ENCODE measurements around the gene TNMD.

The TNMD gene

DNA sequence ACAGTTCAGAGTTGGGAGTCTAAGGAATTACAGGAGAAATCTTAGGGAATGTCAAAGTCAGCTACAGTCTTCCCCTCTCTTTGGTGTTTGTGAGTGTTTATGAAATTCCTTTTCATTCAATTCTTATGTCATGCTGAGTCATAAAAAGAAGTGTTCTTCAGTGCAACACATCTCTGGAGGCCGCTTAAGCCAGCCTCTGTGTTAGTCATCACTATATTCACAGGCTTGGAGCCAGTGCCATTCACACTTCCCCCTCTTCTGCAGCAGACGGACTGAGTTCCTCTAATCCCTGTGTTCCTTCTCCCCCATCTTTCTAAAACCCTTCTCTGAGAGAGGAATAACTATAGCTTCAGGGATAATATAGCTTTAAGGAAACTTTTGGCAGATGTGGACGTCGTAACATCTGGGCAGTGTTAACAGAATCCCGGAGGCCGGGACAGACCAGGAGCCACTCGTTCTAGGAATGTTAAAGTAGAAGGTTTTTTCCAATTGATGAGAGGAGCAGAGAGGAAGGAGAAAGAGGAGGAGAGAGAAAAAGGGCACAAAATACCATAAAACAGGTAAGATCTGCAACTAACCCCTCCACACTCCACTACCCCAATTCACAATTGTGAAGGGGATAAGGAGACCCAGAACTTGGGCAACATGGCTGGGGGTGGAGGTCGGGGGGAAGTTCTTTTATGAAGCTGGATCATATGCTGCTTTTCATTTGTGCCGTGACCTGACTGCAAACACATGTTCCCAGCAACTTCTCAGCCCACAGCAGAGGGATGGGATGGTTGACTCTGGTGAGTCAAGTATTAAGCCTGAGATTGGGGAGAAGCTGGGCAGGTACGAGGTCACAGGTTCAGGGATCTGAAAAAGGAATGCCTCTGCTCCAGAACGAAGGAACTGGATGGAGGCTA lies 59.5 kb downstream of the TNMD start, which contains the start of gene SRPX2:
TSS of gene SRPX2 (plus strand) at position 244 of the 905 bp plus-strand sequence. CDS start 2,124 bp downstream, outside the sequence.
- no peak for DNase-seq (ENCODE audit: low read depth in 2 of 3, low spot score in 1 of 3)

DNA sequence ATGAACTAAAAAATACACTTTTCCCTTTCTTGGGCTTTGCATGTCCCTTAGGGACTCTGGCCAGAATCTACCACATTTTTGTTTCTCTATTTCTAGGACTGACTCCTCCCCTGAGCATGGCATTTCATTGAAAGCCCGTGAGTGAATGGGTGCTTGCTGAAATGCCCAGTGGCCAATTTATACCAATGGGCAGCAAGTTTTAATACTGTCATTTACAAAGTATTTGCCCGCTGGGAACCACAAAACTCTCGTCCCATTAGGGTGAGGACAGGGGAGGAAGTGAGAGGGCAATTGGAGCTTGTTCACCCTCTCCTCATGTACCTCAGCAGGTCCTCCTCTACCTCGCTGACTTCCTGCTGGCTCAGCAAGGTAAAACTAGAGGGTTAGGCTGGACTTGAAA lies 60.4 kb downstream of the TNMD start:
- no peak for DNase-seq (ENCODE audit: low read depth in 2 of 3, low spot score in 1 of 3)

DNA sequence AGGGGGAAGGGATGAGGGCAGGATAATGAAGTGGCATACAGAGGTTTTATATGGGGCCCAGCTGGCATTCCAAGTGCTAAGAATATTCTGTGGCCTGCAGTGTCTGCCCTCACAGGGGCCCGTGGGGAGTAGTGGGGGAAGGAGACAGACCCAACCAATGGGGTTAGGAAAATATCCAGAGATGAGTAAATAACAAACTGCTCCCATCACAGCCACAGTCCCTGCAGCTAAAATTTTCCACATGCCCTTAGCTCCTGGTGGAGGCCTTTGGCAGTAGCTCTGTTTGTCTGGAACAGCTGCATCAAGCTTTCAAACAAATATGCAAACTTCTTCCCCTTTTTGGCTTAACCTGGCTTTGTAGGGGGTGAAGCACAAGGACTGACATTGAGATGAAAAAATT lies 62.4 kb downstream of the TNMD start:
- DNase-seq (ENCODE audit: low read depth in 2 of 3, low spot score in 1 of 3), result no peak

DNA sequence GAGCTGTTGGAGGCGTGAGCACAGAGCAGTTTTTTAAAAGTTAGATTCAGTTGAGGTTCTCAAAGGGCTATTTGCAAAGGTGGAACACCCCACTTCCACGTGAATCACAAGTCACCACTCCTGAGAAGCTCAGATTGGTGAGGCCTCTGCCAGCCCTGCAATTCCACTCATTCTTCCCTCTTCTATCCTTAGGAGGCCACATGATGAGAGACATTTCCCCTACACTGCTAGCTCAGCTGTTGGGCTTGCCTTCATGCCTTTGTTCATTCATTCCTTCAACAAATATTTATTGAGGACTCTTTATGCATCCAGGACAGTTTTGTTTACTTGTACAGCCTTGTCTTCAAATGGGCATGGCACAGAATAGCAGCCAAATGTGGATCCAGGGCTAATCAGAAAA lies 63.0 kb downstream of the TNMD start:
- DNase-seq (ENCODE audit: low read depth in 2 of 3, low spot score in 1 of 3), result no peak

DNA sequence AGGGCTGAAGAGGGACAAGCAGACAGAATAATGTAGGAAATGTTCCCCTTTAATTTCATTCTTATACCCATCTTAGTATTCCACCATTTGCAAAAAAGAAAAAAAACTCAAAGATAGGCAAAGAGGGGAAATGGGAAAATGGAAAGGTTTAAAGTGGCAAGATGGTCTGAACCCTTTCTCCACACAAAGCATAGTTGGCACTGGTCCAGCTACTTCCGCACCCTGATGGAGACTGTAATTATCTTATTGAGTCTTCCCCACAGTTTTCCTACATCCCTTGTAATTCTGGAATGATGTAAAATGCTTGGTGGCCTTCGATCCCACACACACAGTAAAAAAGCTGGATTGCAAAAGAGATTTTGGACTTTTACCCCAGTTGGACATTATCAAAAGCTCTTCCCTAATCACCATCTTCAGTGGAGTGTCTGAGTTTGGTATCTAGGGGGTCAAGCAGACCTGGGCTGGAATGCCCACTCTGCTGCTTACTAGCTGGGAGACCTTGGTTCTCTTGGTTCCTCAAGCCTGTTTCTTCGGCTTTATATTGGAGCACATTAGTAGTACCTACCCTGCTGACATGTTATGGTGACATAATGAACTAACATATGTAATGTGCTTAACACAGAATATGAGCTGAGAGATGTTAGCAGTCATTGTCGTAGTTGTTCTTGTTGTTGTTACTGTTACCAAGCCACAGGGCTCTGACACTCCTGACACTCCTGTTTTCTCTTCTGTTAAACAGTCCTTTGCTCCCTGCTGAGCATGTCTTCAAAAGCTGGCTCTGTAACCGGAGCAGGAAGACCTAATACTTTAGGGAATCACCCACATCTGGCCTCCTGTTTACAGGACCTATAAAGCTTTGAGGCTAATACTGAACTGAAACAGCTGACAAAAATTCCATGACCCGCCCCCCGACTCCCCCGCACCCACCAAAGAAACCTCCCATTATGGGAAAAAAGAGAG lies 64.0 kb downstream of the TNMD start:
- DNase-seq (ENCODE audit: low read depth in 2 of 3, low spot score in 1 of 3), result no peak

Measured in stimulated activated CD4-positive, alpha-beta T cell treated with anti-CD3 and anti-CD28 coated beads, Interleukin-12 subunit alpha, Interleukin-12 subunit beta, amount 100 ng/mL, for 48 hours (primary cell).